Natural killer cell (primary cell): ENCODE data around the gene MS4A2. TPM values are rescaled to one million over a fixed set of nuclear protein-coding genes. Genes with fewer than 3 reads are reported as not detected.

Experiments used
- ATAC-seq, 3 donors: fragments of 150-1000 bp in 2 of 3; fragments of 200-7000 bp in 1 of 3; cut with Tn5 transposase; 1 replicate in 1 of 3; 2 replicates in 2 of 3; pipeline ENCODE4 v1.10.0; 2021; ENCODE audit warnings: mild to moderate bottlenecking in 2 of 3, moderate library complexity in 2 of 3
- DNase-seq, 2 donors: peaks; one replicate each; pipeline versions ENCODE4 v3.0.0 to v3.0.0-alpha.2; 2013 to 2021; ENCODE audit warnings: mixed read lengths in 1 of 2
- H3K27ac ChIP-seq: one replicate; pipeline ENCODE4 v1.5.1; 2013; ENCODE audit warnings: mild to moderate bottlenecking, low read length
- H3K27me3 ChIP-seq: one replicate; pipeline ENCODE4 v1.6.1; 2013; ENCODE audit warnings: low read length; ENCODE audit not compliant: control insufficient read depth, insufficient read depth
- H3K36me3 ChIP-seq: one replicate; pipeline ENCODE4 v1.6.1; 2013; ENCODE audit warnings: low read length; ENCODE audit not compliant: control insufficient read depth, insufficient read depth
- H3K4me1 ChIP-seq: one replicate; pipeline ENCODE4 v1.6.1; 2013; ENCODE audit warnings: low read length; ENCODE audit not compliant: control insufficient read depth, insufficient read depth
- H3K4me3 ChIP-seq: one replicate; pipeline ENCODE4 v1.5.1; 2013; ENCODE audit warnings: low read length
- H3K9me3 ChIP-seq: one replicate; pipeline ENCODE4 v1.6.1; 2013; ENCODE audit warnings: low read length; ENCODE audit not compliant: control insufficient read depth, insufficient read depth
- H3K27ac Mint-ChIP-seq, 2 donors: one replicate each; pipeline ENCODE4 v1.8.0; 2022; ENCODE audit warnings: mild to moderate bottlenecking in 2 of 2, mixed read lengths in 2 of 2, moderate library complexity in 1 of 2
- H3K27me3 Mint-ChIP-seq, 2 donors: one replicate each; pipeline ENCODE4 v1.8.0; 2022; ENCODE audit warnings: low read depth in 2 of 2, mixed read lengths in 2 of 2
- H3K36me3 Mint-ChIP-seq: one replicate; pipeline ENCODE4 v1.8.0; 2022; ENCODE audit warnings: mixed read lengths
- H3K4me1 Mint-ChIP-seq, 2 donors: one replicate each; pipeline ENCODE4 v1.8.0; 2022; ENCODE audit warnings: mixed read lengths in 2 of 2
- H3K4me3 Mint-ChIP-seq: one replicate; pipeline ENCODE4 v1.8.0; 2022; ENCODE audit warnings: mild to moderate bottlenecking, moderate library complexity, mixed read lengths
- H3K9me3 Mint-ChIP-seq, 2 donors: one replicate each; pipeline ENCODE4 v1.8.0; 2022; ENCODE audit warnings: mixed read lengths in 2 of 2
- CTCF ChIP-seq: fragments of 200-600 bp; IDR thresholded peaks from one replicate; pipeline ENCODE4 v1.8.0; 2022; ENCODE audit warnings: antibody characterized with exemption
- WGBS: methylation state at CpG from one replicate; pipeline ENCODE4 v1.1.7; 2013; ENCODE audit warnings: missing lambda C conversion rate; ENCODE audit not compliant: insufficient coverage; 5-methylcytosine and 5-hydroxymethylcytosine counted together
- intact Hi-C: fragments of 100-400 bp; cut with micrococcal nuclease; formaldehyde crosslinking; loops from one replicate; pipeline ENCODE4 v1.14.2; 2022
- total RNA-seq, 4 donors: library from RNA; stranded (reverse); fragments of 120-200 nt in 1 of 4; gene quantifications; one replicate each; pipeline versions ENCODE4 v1.2.3 to v1.2.4, GENCODE V29; 2013 to 2022

Gene MS4A2
- total RNA-seq, 3 donors from 2014 or later (not counting 1 experiment from before 2014, with no cell fraction given) = 4.1 to 40.3 TPM; not detected in 1

- intact Hi-C loops = no loop called here
- Histone ChIP-seq H3K27me3 (no peaks in the 10 kb centered on the region), H3K4me3 (no peak overlapping the region), H3K36me3 (no peaks in the 10 kb centered on the region), H3K4me1 (no peaks in the 10 kb centered on the region), H3K27ac (no peak overlapping the region), H3K9me3 (no peaks in the 10 kb centered on the region)
- Mint-ChIP-seq H3K4me3 (no peak overlapping the region), H3K27me3 (peaks cover 0 to 9% of the 10 kb centered on the region in 2 donors), H3K4me1 (no peaks in the 10 kb centered on the region), H3K27ac (no peak overlapping the region), H3K9me3 (no peaks in the 10 kb centered on the region), H3K36me3 (no peaks in the 10 kb centered on the region)
- ATAC-seq (no peak), DNase-seq (no peak)
- TF ChIP-seq CTCF = no peak
- 83% methylated on average over 15 of the region's 15 CpGs for WGBS
Observed at GRCh38 chr11:60077216-60077817, 11.1 kb upstream of the MS4A2 start.

- H3K27ac Mint-ChIP-seq = no peak overlapping the region
- Histone ChIP-seq H3K4me1 (no peaks in the 10 kb centered on the region), H3K4me3 (no peak overlapping the region), H3K27me3 (no peaks in the 10 kb centered on the region), H3K9me3 (no peaks in the 10 kb centered on the region), H3K27ac (no peak overlapping the region), H3K36me3 (no peaks in the 10 kb centered on the region)
- peaks cover 0 to 14% of the 10 kb centered on the region in 2 donors for H3K27me3 Mint-ChIP-seq
- intact Hi-C loops = no loop called here
- no peak for DNase-seq
- no peaks in the 10 kb centered on the region for H3K36me3 Mint-ChIP-seq
- TF ChIP-seq CTCF = no peak
- ATAC-seq = no peak
- 90% methylated on average over 1 of the region's 1 CpG for WGBS
- H3K9me3 Mint-ChIP-seq = no peaks in the 10 kb centered on the region
- H3K4me1 Mint-ChIP-seq = no peaks in the 10 kb centered on the region
- no peak overlapping the region for H3K4me3 Mint-ChIP-seq
Observed at GRCh38 chr11:60077981-60078380, 10.5 kb upstream of the MS4A2 start.

GRCh38 chr11:60078745-60079144 lies 9.7 kb upstream of the MS4A2 start:
- Mint-ChIP-seq H3K4me3 (no peak overlapping the region), H3K27ac (no peak overlapping the region)
- H3K27me3 ChIP-seq = no peaks in the 10 kb centered on the region

More at GRCh38 chr11:60078745-60079144, 9.7 kb upstream of the MS4A2 start:
- H3K4me1 Mint-ChIP-seq = no peaks in the 10 kb centered on the region
- Histone ChIP-seq H3K4me3 (no peak overlapping the region), H3K9me3 (no peaks in the 10 kb centered on the region), H3K4me1 (no peaks in the 10 kb centered on the region), H3K36me3 (no peaks in the 10 kb centered on the region), H3K27ac (no peak overlapping the region)
- 75% methylated on average over 2 of the region's 4 CpGs for WGBS
- no peak for TF ChIP-seq CTCF
- ATAC-seq = no peak
- H3K9me3 Mint-ChIP-seq = no peaks in the 10 kb centered on the region
- intact Hi-C loops = no loop called here
- H3K27me3 Mint-ChIP-seq = peaks cover 0 to 14% of the 10 kb centered on the region in 2 donors
- H3K36me3 Mint-ChIP-seq = no peaks in the 10 kb centered on the region
- DNase-seq = no peak
